Hepatocyte (in vitro differentiated cells): ENCODE data around the gene CLEC4F.

Experiments
- CTCF ChIP-seq: fragments of 200-600 bp; sonication (generic); IDR thresholded peaks from 2 replicates; pipeline ENCODE4 v1.5.1; 2016; ENCODE audit warnings: antibody characterized with exemption, mild to moderate bottlenecking; ENCODE audit not compliant: poor library complexity
- EZH2phosphoT487 ChIP-seq: fragments of 200-600 bp; sonication (generic); IDR thresholded peaks from one replicate; pipeline ENCODE4 v1.6.1; 2018; ENCODE audit warnings: antibody characterized with exemption, mild to moderate bottlenecking, low read depth, moderate library complexity; ENCODE audit not compliant: unreplicated experiment, severe bottlenecking

- TF ChIP-seq CTCF (no peak), EZH2phosphoT487 (no peak)
These were observed 3.7 kb downstream of the CLEC4F start for GRCh38 chr2:70816726-70817125.
